Transverse colon (tissue), 4 donors: Measurements from ENCODE around the gene GUCY2F. TPM values are rescaled to one million over a fixed set of nuclear protein-coding genes. Genes with fewer than 3 reads are reported as not detected.

Source experiments
- DNase-seq: peaks from one replicate; pipeline ENCODE4 v3.0.0-alpha.2; 2019
- H3K27ac ChIP-seq, 4 donors: fragments of 200-600 bp; sonication (generic); 2 replicates each; pipeline ENCODE4 v1.5.1; 2016 to 2018; ENCODE audit warnings: inconsistent platforms in 4 of 4
- H3K27me3 ChIP-seq: fragments of 200-600 bp; sonication (generic); 2 replicates; pipeline ENCODE4 v1.5.1; 2017; ENCODE audit warnings: inconsistent platforms
- H3K36me3 ChIP-seq, 4 donors: fragments of 200-600 bp; sonication (generic); 2 replicates each; pipeline ENCODE4 v1.5.1; 2017 to 2019; ENCODE audit warnings: inconsistent platforms in 4 of 4
- H3K4me1 ChIP-seq, 4 donors: fragments of 200-600 bp; sonication (generic); 2 replicates each; pipeline ENCODE4 v1.5.1; 2017 to 2020; ENCODE audit warnings: inconsistent platforms in 4 of 4
- H3K4me3 ChIP-seq, 4 donors: fragments of 200-600 bp; sonication (generic); 1 replicate in 1 of 4; 2 replicates in 3 of 4; pipeline versions ENCODE4 v1.5.1 to v1.6.1; 2017 to 2019; ENCODE audit warnings: inconsistent platforms in 4 of 4
- H3K9me3 ChIP-seq, 2 donors: fragments of 200-600 bp; sonication (generic); 2 replicates each; pipeline ENCODE4 v1.5.1; 2017 to 2019; ENCODE audit warnings: inconsistent platforms in 2 of 2
- CTCF ChIP-seq, 5 experiments: fragments of 200-600 bp in 3 of 5; fragments of 450-650 bp in 2 of 5; sonication (generic) in 3 of 5; IDR thresholded peaks; 1 replicate in 2 of 5; 2 replicates in 3 of 5; pipeline ENCODE4 v1.5.1; 2016 to 2017; ENCODE audit warnings: antibody characterized with exemption in 5 of 5, inconsistent platforms in 3 of 5, mild to moderate bottlenecking in 2 of 5, moderate library complexity in 1 of 5
- EP300 ChIP-seq: sonication (generic); formaldehyde crosslinking; IDR thresholded peaks from one replicate; pipeline ENCODE4 v1.6.1; 2017; ENCODE audit warnings: antibody characterized with exemption, low read depth
- POLR2A ChIP-seq: fragments of 450-650 bp; IDR thresholded peaks from one replicate; pipeline ENCODE4 v1.6.1; 2016; ENCODE audit warnings: antibody characterized with exemption, mild to moderate bottlenecking, moderate library complexity
- POLR2AphosphoS5 ChIP-seq, 3 donors: sonication (generic); formaldehyde crosslinking; IDR thresholded peaks; one replicate each; pipeline ENCODE4 v1.6.1; 2016; ENCODE audit warnings: antibody characterized with exemption in 3 of 3
- WGBS, 2 donors: methylation state at CpG; one replicate each; pipeline ENCODE4 v1.1.5; 2018; ENCODE audit warnings: low coverage in 1 of 2; 5-methylcytosine and 5-hydroxymethylcytosine counted together
- in situ Hi-C, 4 donors: fragments of 200-750 bp; cut with MboI; loops; one replicate each; pipeline versions ENCODE4 v1.15.0 to v1.15.1; 2017; ENCODE audit warnings: low sequenced_read_pairs in 3 of 4, low pct_ligation_motif_present in 1 of 4, low pct_unique_long_range_greater_than_20kb in 1 of 4
- intact Hi-C: fragments of 100-400 bp; cut with DNase I; formaldehyde crosslinking; loops from one replicate; pipeline ENCODE4 v1.15.1; 2023; ENCODE audit warnings: low total_unique reads
- total RNA-seq, 4 donors: library from RNA; depleted of rRNA; stranded (reverse); fragments of >200 nt; gene quantifications; one replicate each; pipeline ENCODE4 v1.1.0, GENCODE V29; 2016

Gene GUCY2F
- total RNA-seq, 4 donors from 2014 or later, result not detected

DNA sequence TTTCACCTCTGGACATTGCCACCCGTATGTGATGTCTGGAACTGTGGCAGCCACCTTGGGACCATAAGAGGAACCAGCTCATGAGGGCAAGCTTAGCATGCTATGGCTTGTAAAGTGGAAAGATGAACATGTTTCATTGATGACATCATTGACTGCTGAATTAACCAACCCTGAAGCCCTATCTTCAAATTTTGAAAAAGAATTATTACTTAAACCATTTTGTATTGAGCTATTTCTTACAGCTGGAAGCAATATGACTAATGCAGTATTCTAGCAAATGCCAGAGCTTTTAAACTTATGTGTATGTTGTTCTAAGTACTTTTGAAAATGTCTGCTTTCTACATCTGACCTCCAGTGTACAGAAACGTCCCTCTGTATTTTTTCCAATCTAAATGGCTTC lies 18.1 kb downstream of the GUCY2F start:
- in situ Hi-C loops, result no loop called here
- H3K4me3 ChIP-seq, result no peak overlapping the region
- H3K9me3 ChIP-seq, result no peaks in the 10 kb centered on the region
- H3K4me1 ChIP-seq, result no peaks in the 10 kb centered on the region
- DNase-seq, result no peak
- 0 to 41% methylated on average over 1 to 2 of the region's 2 CpGs for WGBS, 2 donors
- no peaks in the 10 kb centered on the region for H3K36me3 ChIP-seq
- no peak overlapping the region for H3K27ac ChIP-seq
- H3K27me3 ChIP-seq, result no peaks in the 10 kb centered on the region
- intact Hi-C loops, result no loop called here
- TF ChIP-seq POLR2A (no peak), CTCF (IDR thresholded peaks at IDR 0.05) (no peak), POLR2AphosphoS5 (IDR thresholded peaks at IDR 0.05) (no peak), EP300 (no peak)

GRCh38 chrX:109448282-109448938 lies 33.5 kb downstream of the GUCY2F start:
- no peak overlapping the region for H3K27ac ChIP-seq
- H3K27me3 ChIP-seq, result no peaks in the 10 kb centered on the region
- 74 to 83% methylated on average over 3 of the region's 3 CpGs for WGBS, 2 donors
- H3K9me3 ChIP-seq, result no peaks in the 10 kb centered on the region
- no peak for TF ChIP-seq POLR2A
- TF ChIP-seq CTCF (IDR thresholded peaks at IDR 0.05), result no peak
- no peak for TF ChIP-seq EP300
- no peak for TF ChIP-seq POLR2AphosphoS5 (IDR thresholded peaks at IDR 0.05)
- in situ Hi-C loops (no loop called here), intact Hi-C loops (no loop called here)
- no peak for DNase-seq
- H3K4me1 ChIP-seq, result no peaks in the 10 kb centered on the region
- H3K36me3 ChIP-seq, result no peaks in the 10 kb centered on the region
- no peak overlapping the region for H3K4me3 ChIP-seq

GRCh38 chrX:109441266-109441665 lies 40.6 kb downstream of the GUCY2F start:
- Histone ChIP-seq H3K4me1 (no peaks in the 10 kb centered on the region), H3K27me3 (no peaks in the 10 kb centered on the region), H3K9me3 (no peaks in the 10 kb centered on the region), H3K36me3 (no peaks in the 10 kb centered on the region), H3K27ac (no peak overlapping the region), H3K4me3 (no peak overlapping the region)
- WGBS, 2 donors, result 50% methylated on average over 2 of the region's 2 CpGs; no CpG with 5 or more reads in 1 of the 2 donors
- in situ Hi-C loops (no loop called here), intact Hi-C loops (no loop called here)
- DNase-seq, result no peak
- TF ChIP-seq EP300, result no peak
- no peak for TF ChIP-seq CTCF (IDR thresholded peaks at IDR 0.05)
- TF ChIP-seq POLR2AphosphoS5 (IDR thresholded peaks at IDR 0.05), result no peak
- TF ChIP-seq POLR2A, result no peak

- no peaks in the 10 kb centered on the region for H3K9me3 ChIP-seq
- in situ Hi-C loops, result no loop called here
- TF ChIP-seq POLR2A, result no peak
- TF ChIP-seq CTCF (IDR thresholded peaks at IDR 0.05), result no peak
- TF ChIP-seq EP300, result no peak
- TF ChIP-seq POLR2AphosphoS5 (IDR thresholded peaks at IDR 0.05), result no peak
- no peaks in the 10 kb centered on the region for H3K27me3 ChIP-seq
- H3K27ac ChIP-seq, result no peak overlapping the region
- DNase-seq, result no peak
- H3K4me1 ChIP-seq, result no peaks in the 10 kb centered on the region
- intact Hi-C loops, result no loop called here
- H3K36me3 ChIP-seq, result no peaks in the 10 kb centered on the region
- no peak overlapping the region for H3K4me3 ChIP-seq
These were observed 41.4 kb downstream of the GUCY2F start for GRCh38 chrX:109440475-109440874.
